Measurements from ENCODE around the gene AGBL1. TPM values are rescaled to one million over a fixed set of nuclear protein-coding genes. Genes with fewer than 3 reads are reported as not detected.

AGBL1 gene
- total and polyA plus RNA-seq, 2 experiments from 2014 or later: 0.03 TPM; not detected in 1

DNA sequence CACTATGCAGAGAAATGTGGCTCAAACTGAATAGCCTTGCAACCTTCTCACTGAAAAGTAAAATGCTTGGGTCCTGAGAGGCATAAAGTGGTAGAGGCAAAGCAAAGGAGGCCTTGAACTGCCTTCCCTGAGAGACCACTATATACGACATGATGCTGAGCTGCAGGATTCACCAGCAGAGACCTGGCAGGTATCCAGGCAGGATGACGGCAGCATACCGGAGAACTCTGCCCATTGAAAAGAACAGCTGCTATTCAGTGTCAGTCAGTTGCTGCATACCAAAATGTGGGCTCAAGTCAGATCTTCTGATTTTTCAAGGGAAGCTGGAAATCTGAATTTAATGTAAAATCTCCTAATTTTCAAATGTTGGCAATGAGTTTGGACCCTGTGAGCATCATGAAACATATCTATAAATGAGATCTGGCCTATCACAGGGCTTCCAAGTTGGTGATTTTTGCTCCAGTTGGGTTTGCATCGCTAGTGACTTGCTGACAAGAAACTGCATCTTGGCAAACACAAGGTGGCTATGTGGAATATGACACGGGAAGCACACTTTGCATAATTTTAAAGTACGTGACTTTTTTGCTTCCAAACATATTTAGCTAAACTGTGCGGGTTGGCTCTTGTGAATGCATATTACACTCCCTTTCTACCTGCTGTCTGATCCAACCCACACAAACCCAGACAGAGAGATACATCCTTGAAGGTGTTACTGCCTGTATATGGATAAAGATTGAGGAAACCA lies 529.0 kb downstream of the AGBL1 start (continued):
- TF ChIP-seq, protein P1, sequence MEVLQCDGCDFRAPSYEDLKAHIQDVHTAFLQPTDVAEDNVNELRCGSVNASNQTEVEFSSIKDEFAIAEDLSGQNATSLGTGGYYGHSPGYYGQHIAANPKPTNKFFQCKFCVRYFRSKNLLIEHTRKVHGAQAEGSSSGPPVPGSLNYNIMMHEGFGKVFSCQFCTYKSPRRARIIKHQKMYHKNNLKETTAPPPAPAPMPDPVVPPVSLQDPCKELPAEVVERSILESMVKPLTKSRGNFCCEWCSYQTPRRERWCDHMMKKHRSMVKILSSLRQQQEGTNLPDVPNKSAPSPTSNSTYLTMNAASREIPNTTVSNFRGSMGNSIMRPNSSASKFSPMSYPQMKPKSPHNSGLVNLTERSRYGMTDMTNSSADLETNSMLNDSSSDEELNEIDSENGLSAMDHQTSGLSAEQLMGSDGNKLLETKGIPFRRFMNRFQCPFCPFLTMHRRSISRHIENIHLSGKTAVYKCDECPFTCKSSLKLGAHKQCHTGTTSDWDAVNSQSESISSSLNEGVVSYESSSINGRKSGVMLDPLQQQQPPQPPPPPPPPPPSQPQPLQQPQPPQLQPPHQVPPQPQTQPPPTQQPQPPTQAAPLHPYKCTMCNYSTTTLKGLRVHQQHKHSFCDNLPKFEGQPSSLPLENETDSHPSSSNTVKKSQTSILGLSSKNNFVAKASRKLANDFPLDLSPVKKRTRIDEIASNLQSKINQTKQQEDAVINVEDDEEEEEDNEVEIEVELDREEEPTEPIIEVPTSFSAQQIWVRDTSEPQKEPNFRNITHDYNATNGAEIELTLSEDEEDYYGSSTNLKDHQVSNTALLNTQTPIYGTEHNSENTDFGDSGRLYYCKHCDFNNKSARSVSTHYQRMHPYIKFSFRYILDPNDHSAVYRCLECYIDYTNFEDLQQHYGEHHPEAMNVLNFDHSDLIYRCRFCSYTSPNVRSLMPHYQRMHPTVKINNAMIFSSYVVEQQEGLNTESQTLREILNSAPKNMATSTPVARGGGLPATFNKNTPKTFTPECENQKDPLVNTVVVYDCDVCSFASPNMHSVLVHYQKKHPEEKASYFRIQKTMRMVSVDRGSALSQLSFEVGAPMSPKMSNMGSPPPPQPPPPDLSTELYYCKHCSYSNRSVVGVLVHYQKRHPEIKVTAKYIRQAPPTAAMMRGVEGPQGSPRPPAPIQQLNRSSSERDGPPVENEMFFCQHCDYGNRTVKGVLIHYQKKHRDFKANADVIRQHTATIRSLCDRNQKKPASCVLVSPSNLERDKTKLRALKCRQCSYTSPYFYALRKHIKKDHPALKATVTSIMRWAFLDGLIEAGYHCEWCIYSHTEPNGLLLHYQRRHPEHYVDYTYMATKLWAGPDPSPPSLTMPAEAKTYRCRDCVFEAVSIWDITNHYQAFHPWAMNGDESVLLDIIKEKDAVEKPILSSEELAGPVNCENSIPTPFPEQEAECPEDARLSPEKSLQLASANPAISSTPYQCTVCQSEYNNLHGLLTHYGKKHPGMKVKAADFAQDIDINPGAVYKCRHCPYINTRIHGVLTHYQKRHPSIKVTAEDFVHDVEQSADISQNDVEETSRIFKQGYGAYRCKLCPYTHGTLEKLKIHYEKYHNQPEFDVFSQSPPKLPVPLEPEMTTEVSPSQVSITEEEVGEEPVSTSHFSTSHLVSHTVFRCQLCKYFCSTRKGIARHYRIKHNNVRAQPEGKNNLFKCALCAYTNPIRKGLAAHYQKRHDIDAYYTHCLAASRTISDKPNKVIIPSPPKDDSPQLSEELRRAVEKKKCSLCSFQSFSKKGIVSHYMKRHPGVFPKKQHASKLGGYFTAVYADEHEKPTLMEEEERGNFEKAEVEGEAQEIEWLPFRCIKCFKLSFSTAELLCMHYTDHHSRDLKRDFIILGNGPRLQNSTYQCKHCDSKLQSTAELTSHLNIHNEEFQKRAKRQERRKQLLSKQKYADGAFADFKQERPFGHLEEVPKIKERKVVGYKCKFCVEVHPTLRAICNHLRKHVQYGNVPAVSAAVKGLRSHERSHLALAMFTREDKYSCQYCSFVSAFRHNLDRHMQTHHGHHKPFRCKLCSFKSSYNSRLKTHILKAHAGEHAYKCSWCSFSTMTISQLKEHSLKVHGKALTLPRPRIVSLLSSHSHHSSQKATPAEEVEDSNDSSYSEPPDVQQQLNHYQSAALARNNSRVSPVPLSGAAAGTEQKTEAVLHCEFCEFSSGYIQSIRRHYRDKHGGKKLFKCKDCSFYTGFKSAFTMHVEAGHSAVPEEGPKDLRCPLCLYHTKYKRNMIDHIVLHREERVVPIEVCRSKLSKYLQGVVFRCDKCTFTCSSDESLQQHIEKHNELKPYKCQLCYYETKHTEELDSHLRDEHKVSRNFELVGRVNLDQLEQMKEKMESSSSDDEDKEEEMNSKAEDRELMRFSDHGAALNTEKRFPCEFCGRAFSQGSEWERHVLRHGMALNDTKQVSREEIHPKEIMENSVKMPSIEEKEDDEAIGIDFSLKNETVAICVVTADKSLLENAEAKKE (CRISPR knock-in tag; IDR thresholded peaks at IDR 0.05): no peak
- TF ChIP-seq, protein P2, sequence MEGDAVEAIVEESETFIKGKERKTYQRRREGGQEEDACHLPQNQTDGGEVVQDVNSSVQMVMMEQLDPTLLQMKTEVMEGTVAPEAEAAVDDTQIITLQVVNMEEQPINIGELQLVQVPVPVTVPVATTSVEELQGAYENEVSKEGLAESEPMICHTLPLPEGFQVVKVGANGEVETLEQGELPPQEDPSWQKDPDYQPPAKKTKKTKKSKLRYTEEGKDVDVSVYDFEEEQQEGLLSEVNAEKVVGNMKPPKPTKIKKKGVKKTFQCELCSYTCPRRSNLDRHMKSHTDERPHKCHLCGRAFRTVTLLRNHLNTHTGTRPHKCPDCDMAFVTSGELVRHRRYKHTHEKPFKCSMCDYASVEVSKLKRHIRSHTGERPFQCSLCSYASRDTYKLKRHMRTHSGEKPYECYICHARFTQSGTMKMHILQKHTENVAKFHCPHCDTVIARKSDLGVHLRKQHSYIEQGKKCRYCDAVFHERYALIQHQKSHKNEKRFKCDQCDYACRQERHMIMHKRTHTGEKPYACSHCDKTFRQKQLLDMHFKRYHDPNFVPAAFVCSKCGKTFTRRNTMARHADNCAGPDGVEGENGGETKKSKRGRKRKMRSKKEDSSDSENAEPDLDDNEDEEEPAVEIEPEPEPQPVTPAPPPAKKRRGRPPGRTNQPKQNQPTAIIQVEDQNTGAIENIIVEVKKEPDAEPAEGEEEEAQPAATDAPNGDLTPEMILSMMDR (conservative IDR thresholded peaks at IDR 0.05; ENCODE audit: low read depth in 2 of 2): no peak
- no peak for TF ChIP-seq ZNF114 (CRISPR knock-in tag; IDR thresholded peaks at IDR 0.05)
- TF ChIP-seq ZNF331 (CRISPR knock-in tag; IDR thresholded peaks at IDR 0.05; ENCODE audit: low read depth): no peak
- no peak for TF ChIP-seq EZH2 (IDR thresholded peaks at IDR 0.05; ENCODE audit: low read depth, unreplicated experiment)
- TF ChIP-seq NANOG (IDR thresholded peaks at IDR 0.05; ENCODE audit: borderline replicate concordance): no peak
- TF ChIP-seq CREB1 (CRISPR knock-in tag; IDR thresholded peaks at IDR 0.05; ENCODE audit: low read depth): no peak
- TF ChIP-seq, protein P3, sequence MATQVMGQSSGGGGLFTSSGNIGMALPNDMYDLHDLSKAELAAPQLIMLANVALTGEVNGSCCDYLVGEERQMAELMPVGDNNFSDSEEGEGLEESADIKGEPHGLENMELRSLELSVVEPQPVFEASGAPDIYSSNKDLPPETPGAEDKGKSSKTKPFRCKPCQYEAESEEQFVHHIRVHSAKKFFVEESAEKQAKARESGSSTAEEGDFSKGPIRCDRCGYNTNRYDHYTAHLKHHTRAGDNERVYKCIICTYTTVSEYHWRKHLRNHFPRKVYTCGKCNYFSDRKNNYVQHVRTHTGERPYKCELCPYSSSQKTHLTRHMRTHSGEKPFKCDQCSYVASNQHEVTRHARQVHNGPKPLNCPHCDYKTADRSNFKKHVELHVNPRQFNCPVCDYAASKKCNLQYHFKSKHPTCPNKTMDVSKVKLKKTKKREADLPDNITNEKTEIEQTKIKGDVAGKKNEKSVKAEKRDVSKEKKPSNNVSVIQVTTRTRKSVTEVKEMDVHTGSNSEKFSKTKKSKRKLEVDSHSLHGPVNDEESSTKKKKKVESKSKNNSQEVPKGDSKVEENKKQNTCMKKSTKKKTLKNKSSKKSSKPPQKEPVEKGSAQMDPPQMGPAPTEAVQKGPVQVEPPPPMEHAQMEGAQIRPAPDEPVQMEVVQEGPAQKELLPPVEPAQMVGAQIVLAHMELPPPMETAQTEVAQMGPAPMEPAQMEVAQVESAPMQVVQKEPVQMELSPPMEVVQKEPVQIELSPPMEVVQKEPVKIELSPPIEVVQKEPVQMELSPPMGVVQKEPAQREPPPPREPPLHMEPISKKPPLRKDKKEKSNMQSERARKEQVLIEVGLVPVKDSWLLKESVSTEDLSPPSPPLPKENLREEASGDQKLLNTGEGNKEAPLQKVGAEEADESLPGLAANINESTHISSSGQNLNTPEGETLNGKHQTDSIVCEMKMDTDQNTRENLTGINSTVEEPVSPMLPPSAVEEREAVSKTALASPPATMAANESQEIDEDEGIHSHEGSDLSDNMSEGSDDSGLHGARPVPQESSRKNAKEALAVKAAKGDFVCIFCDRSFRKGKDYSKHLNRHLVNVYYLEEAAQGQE (IDR thresholded peaks at IDR 0.05; ENCODE audit: unreplicated experiment): no peak

Data from GM23338 (cell line).